GM18520 (cell line): ENCODE results near the gene PKD1.
"Not testable (repeated sequence)": the region's sequence is repeated elsewhere in the genome, so short reads cannot be mapped to it uniquely, and the experiment has no call there.

Source experiments
- ATAC-seq: cut with Tn5 transposase; IDR thresholded peaks from one replicate; pipeline ENCODE4 v1.9.1; 2021; ENCODE audit not compliant: unreplicated experiment

The PKD1 gene

GRCh38 chr16:2152695-2153506 lies 17.2 kb upstream of the PKD1 start:
- ATAC-seq, result no peak

DNA sequence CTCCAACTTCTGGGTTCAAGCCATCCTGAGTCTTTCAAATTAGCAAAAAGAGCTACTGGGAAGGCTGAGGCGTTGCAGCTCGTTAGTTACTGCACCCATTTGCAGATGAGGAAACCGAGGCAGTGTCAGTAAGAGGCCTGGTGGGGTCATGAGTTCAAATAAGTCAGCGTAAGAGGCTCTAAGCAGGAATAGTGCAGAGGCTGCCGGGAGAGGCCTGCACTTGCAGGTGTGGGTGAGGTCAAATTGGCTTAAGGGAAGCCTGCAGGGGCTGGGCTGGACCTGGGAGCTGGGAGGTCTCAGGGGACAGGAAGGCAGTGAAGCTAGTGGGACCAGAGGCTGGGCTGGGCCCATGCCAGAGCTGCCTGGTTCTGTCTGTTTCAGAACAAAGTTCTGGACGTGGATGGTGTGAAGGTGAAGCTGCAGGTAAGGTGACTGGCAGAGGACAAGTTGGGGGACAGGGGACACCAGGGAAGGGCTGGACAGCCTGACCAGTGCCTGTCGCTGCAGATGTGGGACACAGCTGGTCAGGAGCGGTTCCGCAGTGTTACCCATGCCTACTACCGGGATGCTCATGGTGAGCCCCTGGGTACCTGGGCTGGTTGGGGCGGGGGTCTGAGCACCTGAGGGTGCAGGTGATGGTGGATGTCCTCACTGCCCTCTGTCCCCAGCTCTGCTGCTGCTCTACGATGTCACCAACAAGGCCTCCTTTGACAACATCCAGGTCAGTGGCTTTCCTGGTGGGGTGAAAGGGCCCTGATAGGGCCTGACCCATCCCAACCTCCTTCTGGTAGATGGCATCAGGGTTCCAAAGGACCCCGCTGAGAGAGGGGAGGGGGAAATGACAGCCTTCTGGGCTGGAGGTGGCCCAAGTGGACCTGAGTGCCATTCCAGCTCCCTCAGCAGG lies 15.7 kb upstream of the PKD1 start:
- ATAC-seq, result no peak

DNA sequence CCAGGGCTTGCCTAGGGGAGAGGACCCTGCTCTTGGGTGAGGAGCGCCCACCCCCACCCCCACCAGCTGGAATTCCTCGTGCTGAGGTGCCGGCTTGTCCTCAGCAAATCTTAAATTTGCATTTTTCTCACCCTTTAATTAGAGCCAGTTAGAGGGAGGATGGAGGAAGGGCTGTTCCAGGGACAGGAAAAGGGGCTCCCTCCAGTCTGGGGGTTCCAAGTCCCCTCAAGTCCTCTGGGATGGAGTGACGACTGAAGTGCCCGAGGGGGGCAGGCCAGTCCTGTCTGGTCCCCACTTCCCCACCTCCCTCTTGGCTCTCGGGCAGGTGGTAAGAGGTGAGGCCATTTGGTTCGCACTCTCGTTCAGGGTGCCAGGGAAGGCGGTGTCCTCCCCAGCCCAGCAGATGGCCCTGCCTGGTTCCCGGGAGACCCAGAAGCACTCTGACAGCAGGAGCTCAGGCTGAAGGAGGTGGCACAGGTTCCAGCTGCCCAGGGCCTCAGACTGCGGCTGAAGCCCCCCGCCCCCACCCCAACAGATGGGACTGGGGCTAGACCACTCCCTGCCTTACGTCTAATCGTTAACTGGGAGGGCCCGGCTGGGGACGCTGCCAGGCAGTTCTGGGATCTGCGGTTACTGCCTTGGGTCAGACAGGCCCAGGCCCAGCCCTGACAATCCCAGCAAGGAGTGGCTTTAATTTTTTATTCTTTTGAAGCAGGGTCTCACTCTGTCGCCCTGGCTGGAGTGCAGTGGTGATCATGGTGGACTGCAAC lies 14.9 kb upstream of the PKD1 start:
- ATAC-seq, result no peak

DNA sequence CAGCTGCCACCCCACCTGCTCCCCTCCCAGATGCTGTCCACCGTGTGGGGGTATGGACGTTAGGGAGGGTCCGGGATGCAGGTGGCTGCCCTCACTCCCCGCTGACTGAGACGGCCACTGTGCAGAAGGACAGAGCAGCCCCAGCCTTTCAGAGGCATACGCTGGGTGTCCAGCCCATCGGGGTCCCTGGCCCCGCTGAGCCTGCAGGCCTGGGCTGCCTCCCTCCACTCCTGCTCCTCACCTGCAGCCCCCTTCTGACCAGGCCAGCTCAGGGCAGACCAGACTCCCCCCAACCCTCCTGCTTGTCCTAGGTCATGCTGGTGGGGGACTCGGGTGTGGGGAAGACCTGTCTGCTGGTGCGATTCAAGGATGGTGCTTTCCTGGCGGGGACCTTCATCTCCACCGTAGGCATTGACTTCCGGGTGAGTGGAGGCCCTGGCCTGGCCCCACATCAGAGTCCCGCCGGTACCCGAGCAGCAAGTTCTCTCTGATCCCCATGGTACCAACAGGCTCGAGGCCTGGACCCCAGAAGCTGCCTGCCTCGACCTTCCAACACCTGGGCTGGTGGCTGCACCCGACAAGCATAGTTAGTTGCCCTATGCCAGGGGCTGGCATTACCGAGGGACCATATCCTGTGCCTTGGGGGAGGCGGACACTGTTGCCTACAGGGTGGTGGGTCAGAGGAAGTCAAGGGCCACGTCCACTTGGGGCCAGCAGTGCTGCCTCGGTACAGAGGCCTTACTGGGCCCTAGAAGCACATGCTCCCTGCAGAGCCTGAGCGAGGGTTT lies 14.1 kb upstream of the PKD1 start:
- ATAC-seq, result no peak

- ATAC-seq, result no peak
Measured at GRCh38 chr16:2148714-2149629, 13.3 kb upstream of the PKD1 start.

DNA sequence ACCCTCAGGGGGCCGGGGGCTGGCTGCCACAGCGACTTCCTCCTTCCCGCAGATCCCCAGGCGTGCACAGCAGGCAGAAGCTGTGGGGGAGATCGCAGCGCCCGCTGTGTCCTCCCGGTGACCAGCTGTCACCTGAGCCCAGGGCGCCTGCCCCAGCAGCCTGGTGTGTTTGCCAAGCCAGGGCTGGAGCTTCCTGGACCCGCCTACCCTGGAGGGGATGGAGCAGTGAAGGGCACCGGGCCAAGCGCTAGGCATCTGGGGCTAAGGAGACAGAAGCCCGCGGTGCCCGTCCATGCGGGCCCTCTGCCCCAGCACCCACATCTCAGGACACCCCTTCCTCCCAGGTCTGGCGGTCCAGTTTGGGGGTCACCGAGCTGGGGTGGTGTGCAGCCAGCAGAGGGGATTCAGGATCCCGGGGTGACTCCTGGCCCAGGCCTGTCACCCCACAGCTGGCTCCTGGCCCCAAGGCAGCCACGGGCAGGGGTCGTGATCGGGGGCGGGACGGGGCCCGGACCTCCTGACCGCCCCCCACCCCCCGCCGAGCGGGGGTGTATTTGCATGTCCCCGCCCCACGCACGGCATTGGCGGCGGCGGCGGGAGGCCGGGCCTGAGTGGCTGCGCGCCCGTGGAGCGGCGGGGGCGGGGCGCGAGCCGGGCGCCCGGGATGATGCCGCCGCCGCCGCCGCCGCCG lies 12.4 kb upstream of the PKD1 start, which contains the start of gene RAB26:
RAB26 (plus strand) TSS at position 645 of the 691 bp plus-strand sequence. CDS start 159 bp downstream, outside the sequence.
- ATAC-seq, result no peak

- ATAC-seq, result no peak
Measured at GRCh38 chr16:2147378-2147777, 11.7 kb upstream of the PKD1 start.

- ATAC-seq, result no peak
Measured at GRCh38 chr16:2145843-2146242, 10.1 kb upstream of the PKD1 start.

GRCh38 chr16:2143878-2144485 lies 8.3 kb upstream of the PKD1 start:
- ATAC-seq, result no peak

DNA sequence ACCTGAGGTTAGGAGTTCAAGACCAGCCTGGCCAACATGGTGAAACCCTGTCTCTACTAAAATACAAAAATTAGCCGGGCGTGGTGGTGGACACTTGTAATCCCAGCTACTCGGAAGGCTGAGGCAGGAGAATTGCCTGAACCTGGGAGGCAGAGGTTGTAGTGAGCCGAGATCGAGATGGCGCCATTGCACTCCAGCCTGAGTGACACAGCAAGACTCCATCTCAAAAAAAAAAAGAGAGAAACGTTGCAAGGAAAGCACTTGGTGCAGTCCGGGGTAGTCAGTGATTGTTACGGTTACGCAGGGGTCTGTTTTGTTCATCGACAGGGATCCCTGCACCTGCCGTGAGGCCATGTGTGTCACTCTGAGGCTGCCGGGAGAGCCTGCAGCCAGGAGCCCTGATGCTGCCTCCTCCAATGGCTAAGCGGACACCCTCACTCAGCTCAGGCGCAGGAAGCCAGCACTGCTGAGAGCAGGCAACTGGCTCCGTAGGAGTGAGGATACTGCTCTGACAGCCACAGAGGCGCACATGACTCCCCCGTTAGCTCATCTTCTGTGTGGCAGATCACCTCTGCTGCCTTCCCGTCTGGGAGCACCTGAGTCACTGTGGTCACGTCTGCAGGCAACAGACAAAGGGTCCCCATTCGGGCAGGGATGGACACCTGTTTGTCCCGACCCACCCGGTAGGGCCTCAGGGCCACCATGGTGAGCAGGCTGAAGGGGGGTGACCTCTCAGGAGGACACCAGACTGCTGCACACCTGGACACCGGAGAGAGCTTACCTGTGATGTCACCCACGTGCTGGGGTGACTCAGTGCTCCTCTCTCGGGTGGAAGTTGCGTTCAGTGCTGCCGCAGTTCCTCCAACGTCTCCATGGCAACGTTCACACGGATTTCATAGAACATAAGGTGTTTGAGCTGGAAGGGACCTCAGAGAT lies 7.5 kb upstream of the PKD1 start:
- no peak for ATAC-seq

DNA sequence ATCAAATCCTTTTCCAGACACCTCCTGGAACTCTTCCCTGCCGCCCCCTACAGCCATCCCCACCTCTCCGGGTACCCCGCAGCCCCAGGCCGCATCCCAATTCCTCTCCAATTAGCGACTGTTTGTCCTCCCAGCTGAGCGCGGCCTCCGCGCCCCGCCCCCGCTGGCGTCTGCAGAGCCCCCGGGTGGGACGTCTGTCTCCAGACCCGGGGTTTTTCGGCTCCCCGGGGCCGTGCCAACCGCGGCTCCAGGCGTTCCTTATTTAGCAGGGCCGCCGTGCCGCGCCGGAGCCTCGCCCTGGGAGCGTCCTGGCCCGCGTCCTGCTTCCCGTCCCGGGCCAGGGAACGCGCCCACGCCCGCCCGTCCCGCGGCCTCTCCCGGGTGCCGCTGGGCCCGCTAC lies 627 bp downstream of the PKD1 start:
- ATAC-seq, result not testable (repeated sequence)

DNA sequence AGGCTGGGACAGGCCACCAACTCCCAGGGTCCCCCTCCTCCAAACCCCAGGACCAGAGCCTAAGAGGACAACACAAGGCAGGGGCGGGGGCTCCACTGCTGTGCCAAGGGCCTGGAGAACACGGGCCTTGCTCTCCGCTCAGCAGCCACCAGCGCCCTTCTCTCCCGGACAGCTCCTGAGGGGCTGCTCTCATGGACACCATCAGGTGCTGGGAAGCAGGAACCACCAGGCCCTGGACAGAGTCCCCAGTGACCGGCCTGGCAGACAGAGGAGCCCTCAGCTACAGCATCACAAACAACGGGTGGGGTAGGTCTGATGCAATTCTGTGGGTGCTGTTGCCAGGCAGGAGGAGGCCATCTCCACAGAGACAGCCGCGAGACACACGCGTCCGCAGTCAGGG lies 1.9 kb downstream of the PKD1 start:
- ATAC-seq, result not testable (repeated sequence)

DNA sequence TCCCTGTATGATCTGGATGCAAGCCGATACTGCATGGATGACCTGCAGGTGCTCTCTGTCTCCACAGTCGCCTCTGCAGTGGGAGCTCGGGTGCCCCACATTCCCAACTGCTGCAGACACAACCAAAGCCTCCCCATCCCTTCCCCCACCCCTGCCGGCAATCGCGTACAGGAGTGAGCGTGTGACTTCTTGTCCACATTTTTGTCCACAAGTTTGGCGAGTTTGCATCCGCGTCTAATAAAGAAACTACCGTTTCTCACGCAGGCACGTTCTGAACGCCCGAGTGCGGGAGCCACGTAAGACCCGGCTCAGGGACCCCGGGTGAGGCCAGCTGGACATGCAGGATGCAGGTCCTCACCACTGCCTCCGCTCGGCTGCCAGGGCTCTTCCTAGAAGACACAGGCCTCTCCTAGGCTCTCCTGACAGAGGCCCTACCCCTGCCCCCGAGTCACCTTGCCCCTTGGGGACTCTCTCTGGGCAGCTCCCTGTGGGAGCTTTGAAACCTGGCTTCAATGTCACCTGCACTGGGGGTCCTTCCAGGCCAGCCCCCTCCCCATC lies 5.7 kb downstream of the PKD1 start:
- not testable (repeated sequence) for ATAC-seq

DNA sequence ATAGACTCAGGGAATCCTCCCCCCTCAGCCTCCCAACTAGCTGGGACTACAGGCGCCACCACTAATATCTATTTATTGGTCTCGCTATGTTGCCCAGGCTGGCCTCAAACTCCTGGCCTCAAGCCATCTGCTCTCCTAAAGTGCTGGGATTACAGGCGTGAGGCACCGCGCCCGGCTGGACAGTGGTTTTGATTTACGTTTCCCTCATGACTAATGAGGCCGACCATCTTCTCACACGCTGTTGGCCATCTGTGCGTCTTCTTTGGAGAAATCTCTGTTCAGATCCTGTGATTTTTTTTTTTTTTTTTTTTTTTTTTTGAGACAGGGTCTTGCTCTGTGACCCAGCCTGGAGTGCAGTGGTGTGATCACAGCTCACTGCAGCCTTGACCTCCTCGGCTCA lies 6.4 kb downstream of the PKD1 start:
- not testable (repeated sequence) for ATAC-seq

GRCh38 chr16:2127630-2128280 lies 7.9 kb downstream of the PKD1 start:
- ATAC-seq, result not testable (repeated sequence)

- not testable (repeated sequence) for ATAC-seq
Measured at GRCh38 chr16:2126928-2127556, 8.7 kb downstream of the PKD1 start.
